Esophagus squamous epithelium (tissue), 5 donors: Measurements from ENCODE around the gene CALY. TPM values are rescaled to one million over a fixed set of nuclear protein-coding genes. Genes with fewer than 3 reads are reported as not detected.

Source experiments
- DNase-seq: peaks from one replicate; lab custom pipeline; 2025; lab: John Stamatoyannopoulos, UW
- H3K27ac ChIP-seq, 4 donors: fragments of 200-600 bp; sonication (generic); one replicate each; pipeline ENCODE4 v1.5.1; 2016 to 2019; ENCODE audit warnings: mild to moderate bottlenecking in 1 of 4
- H3K27me3 ChIP-seq, 4 donors: fragments of 200-600 bp; sonication (generic); 1 replicate in 3 of 4; 2 replicates in 1 of 4; pipeline versions ENCODE4 v1.5.1 to v1.6.0; 2017 to 2021; ENCODE audit warnings: antibody characterized with exemption in 1 of 4
- H3K36me3 ChIP-seq, 3 donors: fragments of 200-600 bp; sonication (generic); one replicate each; pipeline ENCODE4 v1.5.1; 2016 to 2019
- H3K4me1 ChIP-seq, 3 donors: fragments of 200-600 bp; sonication (generic); one replicate each; pipeline ENCODE4 v1.5.1; 2017 to 2019
- H3K4me3 ChIP-seq, 4 donors: fragments of 200-600 bp; sonication (generic); 1 replicate in 3 of 4; 2 replicates in 1 of 4; pipeline ENCODE4 v1.5.1; 2016 to 2019; ENCODE audit warnings: mild to moderate bottlenecking in 2 of 4, moderate library complexity in 1 of 4
- H3K9me3 ChIP-seq, 3 donors: fragments of 200-600 bp; sonication (generic); one replicate each; pipeline ENCODE4 v1.5.1; 2016 to 2019
- CTCF ChIP-seq, 6 experiments: fragments of 450-650 bp in 4 of 6; fragments of 200-600 bp in 2 of 6; sonication (generic) in 2 of 6; IDR thresholded peaks; one replicate each; pipeline ENCODE4 v1.5.1; 2016 to 2019; ENCODE audit warnings: antibody characterized with exemption in 6 of 6, mild to moderate bottlenecking in 4 of 6, moderate library complexity in 4 of 6
- POLR2A ChIP-seq, 4 donors: fragments of 450-650 bp; IDR thresholded peaks; one replicate each; pipeline ENCODE4 v1.6.1; 2017; ENCODE audit warnings: antibody characterized with exemption in 4 of 4, mild to moderate bottlenecking in 4 of 4, moderate library complexity in 3 of 4
- WGBS, 2 donors: methylation state at CpG; one replicate each; pipeline ENCODE4 v1.1.5; 2018; 5-methylcytosine and 5-hydroxymethylcytosine counted together
- intact Hi-C: fragments of 100-400 bp; cut with DNase I; formaldehyde crosslinking; loops from one replicate; pipeline ENCODE4 v1.15.0; 2022
- small RNA-seq, 4 donors: library from RNA; depleted of rRNA; stranded (forward); fragments of <200 nt; gene quantifications; one replicate each; pipeline ENCODE3, GENCODE V24; 2016
- total RNA-seq, 4 donors: library from RNA; depleted of rRNA; stranded (reverse); fragments of >200 nt; gene quantifications; one replicate each; pipeline ENCODE4 v1.1.0, GENCODE V29; 2016
- donor health status: DM: yes; HTN: yes; CAD: no.

CALY gene
- total RNA-seq, 4 donors from 2014 or later, result not detected

- peak overlapping the region; percentile 15 to 60 (median 34) for H3K4me3 ChIP-seq
- intact Hi-C loops, result no loop called here
- H3K9me3 ChIP-seq, result no peaks in the 10 kb centered on the region
- peak overlapping the region in 2 of 4 donors; percentile 43 to 50 for H3K27ac ChIP-seq
- H3K27me3 ChIP-seq, result peaks cover 0 to 39% (median 6%) of the 10 kb centered on the region in 4 donors
- no peak for TF ChIP-seq POLR2A (IDR thresholded peaks at IDR 0.05)
- no peak for TF ChIP-seq CTCF (IDR thresholded peaks at IDR 0.05)
- WGBS, 2 donors, result 0 to 19% methylated on average over 5 to 11 of the region's 12 CpGs
- peaks cover 19 to 61% (median 20%) of the 10 kb centered on the region in 3 donors for H3K4me1 ChIP-seq
- DNase-seq, result no peak
- peaks cover 0 to 24% (median 9%) of the 10 kb centered on the region in 3 donors for H3K36me3 ChIP-seq
Measured at GRCh38 chr10:133275684-133276092, 61.0 kb downstream of the CALY start.

- WGBS, 2 donors, result 18% methylated on average over 5 of the region's 26 CpGs; no CpG with 5 or more reads in 1 of the 2 donors
- peak overlapping the region in 3 of 4 donors; percentile 28 to 34 (median 33) for H3K27ac ChIP-seq
- no peak for DNase-seq
Measured at GRCh38 chr10:133274751-133275683, 61.7 kb downstream of the CALY start.

More at GRCh38 chr10:133274751-133275683, 61.7 kb downstream of the CALY start:
- intact Hi-C loops, result no loop called here
- Histone ChIP-seq H3K4me3 (peak overlapping the region; percentile 2 to 60 (median 28)), H3K27me3 (peaks cover 0 to 39% (median 6%) of the 10 kb centered on the region in 4 donors), H3K9me3 (no peaks in the 10 kb centered on the region), H3K4me1 (peaks cover 19 to 61% (median 20%) of the 10 kb centered on the region in 3 donors), H3K36me3 (peaks cover 0 to 23% (median 6%) of the 10 kb centered on the region in 3 donors)
- TF ChIP-seq CTCF (IDR thresholded peaks at IDR 0.05), result no peak
- no peak for TF ChIP-seq POLR2A (IDR thresholded peaks at IDR 0.05)

Small RNA genes within 50 kb of the gene (small RNA-seq; reads per million reads assigned to genes)
- gene AL360181.4 (0 reads per million in 4 donors), gene BANF1P2 (0 reads per million in 4 donors), gene MIR3944 (0 to 0.14 (median 0.04) reads per million in 4 donors)

Other genes starting within 250 kb of the CALY start
- gene ADGRA1, start 249.0 kb downstream of the CALY start, total RNA-seq, result not detected
- gene KNDC1, start 176.7 kb downstream of the CALY start, total RNA-seq, result under 1 TPM in 3 of 4 donors, not detected in 1; 0.19 to 0.64 (median 0.53) TPM
- not detected for gene UTF1, start 106.7 kb downstream of the CALY start, total RNA-seq
- under 1 TPM in 3 of 4 donors, not detected in 1; 0.13 to 0.95 (median 0.82) TPM for gene VENTX, start 99.0 kb downstream of the CALY start, total RNA-seq
- gene ADAM8, start 60.0 kb downstream of the CALY start, total RNA-seq, result 1 to 10 TPM; 3.3 to 5.7 (median 4.3) TPM
- 10 to 100 TPM; 28.4 to 44.4 (median 38.9) TPM for gene TUBGCP2, start 28.0 kb downstream of the CALY start, total RNA-seq
- gene ZNF511, start 28.0 kb downstream of the CALY start, total RNA-seq, result 10 to 100 TPM; 16.1 to 26.7 (median 17.7) TPM
- not detected for gene PRAP1, start 10.5 kb upstream of the CALY start, total RNA-seq
- 10 to 100 TPM in 2 of 4 donors, 1 to 10 TPM in 2; 6.7 to 17.7 (median 12.5) TPM for gene FUOM, start 21.1 kb upstream of the CALY start, total RNA-seq
- 100 to 1,000 TPM in 2 of 4 donors, 10 to 100 TPM in 2; 75.0 to 115 (median 99.2) TPM for gene ECHS1, start 36.5 kb upstream of the CALY start, total RNA-seq
- gene PAOX, start 42.4 kb upstream of the CALY start, total RNA-seq, result 10 to 100 TPM; 11.5 to 16.6 (median 15.9) TPM
- 10 to 100 TPM; 24.6 to 32.8 (median 27.1) TPM for gene MTG1, start 57.3 kb upstream of the CALY start, total RNA-seq
- not detected for gene SPRN, start 87.7 kb upstream of the CALY start, total RNA-seq
- 1 to 10 TPM in 1 of 4 donors, under 1 TPM in 3; 0.06 to 2.5 (median 0.35) TPM for gene SCART1, start 117.0 kb upstream of the CALY start, total RNA-seq
- 10 to 100 TPM in 2 of 4 donors, 1 to 10 TPM in 2; 3.1 to 26.9 (median 10.5) TPM for gene CYP2E1, start 190.5 kb upstream of the CALY start, total RNA-seq
- gene SYCE1, start 228.7 kb upstream of the CALY start, total RNA-seq, result 1 to 10 TPM in 1 of 4 donors, not detected in 3; 1.8 TPM